Body of pancreas (tissue), 4 donors: ENCODE results near the gene PPAN. TPM values are rescaled to one million over a fixed set of nuclear protein-coding genes. Genes with fewer than 3 reads are reported as not detected.

Source experiments
- ATAC-seq: fragments of 150-250 bp; one replicate; pipeline ENCODE4 v1.9.1; 2016
- DNase-seq, 4 donors: peaks; one replicate each; pipeline ENCODE4 v3.0.0-alpha.2; 2019
- H3K27ac ChIP-seq, 4 donors: fragments of 200-600 bp; sonication (generic); 1 replicate in 3 of 4; 2 replicates in 1 of 4; pipeline versions ENCODE4 v1.5.1 to v1.6.1; 2016 to 2019; ENCODE audit warnings: mild to moderate bottlenecking in 1 of 4, mixed read lengths in 1 of 4, moderate library complexity in 1 of 4
- H3K27me3 ChIP-seq, 2 donors: fragments of 200-600 bp; sonication (generic); one replicate each; pipeline ENCODE4 v1.6.0; 2016; ENCODE audit warnings: mild to moderate bottlenecking in 1 of 2
- H3K36me3 ChIP-seq, 2 donors: fragments of 200-600 bp; sonication (generic); replicated peaks in 1 of 2; 2 replicates each; pipeline ENCODE4 v1.5.1; 2016; ENCODE audit warnings: low read depth in 2 of 2; ENCODE audit not compliant: insufficient read depth in 1 of 2
- H3K4me1 ChIP-seq: fragments of 200-600 bp; sonication (generic); one replicate; pipeline ENCODE4 v1.6.0; 2016
- H3K4me3 ChIP-seq, 2 donors: fragments of 200-600 bp; sonication (generic); 1 replicate in 1 of 2; 2 replicates in 1 of 2; pipeline ENCODE4 v1.5.1; 2016 to 2019
- H3K9me3 ChIP-seq, 3 donors: fragments of 200-600 bp; sonication (generic); 1 replicate in 2 of 3; 2 replicates in 1 of 3; pipeline ENCODE4 v1.5.1; 2016
- POLR2A ChIP-seq, 3 donors: fragments of 450-650 bp; IDR thresholded peaks; one replicate each; pipeline ENCODE4 v1.6.1; 2016; ENCODE audit warnings: antibody characterized with exemption in 3 of 3, mild to moderate bottlenecking in 2 of 3
- WGBS, 2 donors: methylation state at CpG; one replicate each; pipeline ENCODE4 v1.1.5; 2017; 5-methylcytosine and 5-hydroxymethylcytosine counted together
- intact Hi-C: fragments of 100-400 bp; cut with DNase I; formaldehyde crosslinking; loops from one replicate; pipeline ENCODE4 v1.15.1; 2023
- total RNA-seq, 2 donors: library from RNA; depleted of rRNA; stranded (reverse); fragments of >200 nt; gene quantifications; one replicate each; pipeline ENCODE4 v1.1.0, GENCODE V29; 2016
- TF ChIP-seq, protein P1 (sequence below), 7 experiments: fragments of 450-650 bp in 4 of 7; fragments of 200-600 bp in 3 of 7; sonication (generic) in 3 of 7; IDR thresholded peaks; one replicate each; pipeline ENCODE4 v1.5.1; 2016 to 2019; ENCODE audit warnings: antibody characterized with exemption in 7 of 7

The PPAN gene
- total RNA-seq, 2 donors from 2014 or later, result 11.5 to 14.0 TPM

DNA sequence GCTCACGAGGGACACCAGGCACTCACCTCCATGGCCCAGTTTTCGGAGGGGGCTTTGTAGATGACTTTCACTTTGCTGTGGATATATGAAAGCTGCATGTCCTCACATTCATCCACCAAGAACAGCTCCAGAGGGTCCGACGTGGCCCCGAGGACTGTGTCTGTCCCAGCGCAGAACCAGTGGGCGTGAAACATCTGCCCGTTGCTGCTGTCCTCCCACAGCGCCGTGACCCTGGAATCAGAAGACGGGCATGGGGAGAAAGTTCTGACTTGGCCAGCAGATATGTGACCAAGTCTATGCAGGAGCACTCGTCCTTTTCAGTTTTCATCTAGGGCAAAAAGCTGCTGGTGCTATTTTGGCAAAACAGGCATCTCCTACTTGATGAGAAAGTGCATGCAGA lies 43.3 kb downstream of the PPAN start:
- H3K9me3 ChIP-seq, result no peaks in the 10 kb centered on the region
- TF ChIP-seq, protein P1, sequence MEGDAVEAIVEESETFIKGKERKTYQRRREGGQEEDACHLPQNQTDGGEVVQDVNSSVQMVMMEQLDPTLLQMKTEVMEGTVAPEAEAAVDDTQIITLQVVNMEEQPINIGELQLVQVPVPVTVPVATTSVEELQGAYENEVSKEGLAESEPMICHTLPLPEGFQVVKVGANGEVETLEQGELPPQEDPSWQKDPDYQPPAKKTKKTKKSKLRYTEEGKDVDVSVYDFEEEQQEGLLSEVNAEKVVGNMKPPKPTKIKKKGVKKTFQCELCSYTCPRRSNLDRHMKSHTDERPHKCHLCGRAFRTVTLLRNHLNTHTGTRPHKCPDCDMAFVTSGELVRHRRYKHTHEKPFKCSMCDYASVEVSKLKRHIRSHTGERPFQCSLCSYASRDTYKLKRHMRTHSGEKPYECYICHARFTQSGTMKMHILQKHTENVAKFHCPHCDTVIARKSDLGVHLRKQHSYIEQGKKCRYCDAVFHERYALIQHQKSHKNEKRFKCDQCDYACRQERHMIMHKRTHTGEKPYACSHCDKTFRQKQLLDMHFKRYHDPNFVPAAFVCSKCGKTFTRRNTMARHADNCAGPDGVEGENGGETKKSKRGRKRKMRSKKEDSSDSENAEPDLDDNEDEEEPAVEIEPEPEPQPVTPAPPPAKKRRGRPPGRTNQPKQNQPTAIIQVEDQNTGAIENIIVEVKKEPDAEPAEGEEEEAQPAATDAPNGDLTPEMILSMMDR (IDR thresholded peaks at IDR 0.05), result no peak
- TF ChIP-seq POLR2A (IDR thresholded peaks at IDR 0.05), result no peak
- intact Hi-C loops, result no loop called here
- no peak overlapping the region for H3K27ac ChIP-seq
- no peaks in the 10 kb centered on the region for H3K27me3 ChIP-seq
- ATAC-seq (no peak), DNase-seq (no peak)
- no peaks in the 10 kb centered on the region for H3K4me1 ChIP-seq
- no peak overlapping the region for H3K4me3 ChIP-seq
- WGBS, 2 donors, result 94 to 95% methylated on average over 12 of the region's 12 CpGs
- peaks cover 0 to 31% of the 10 kb centered on the region in 2 donors for H3K36me3 ChIP-seq

GRCh38 chr19:10151521-10151920 lies 45.4 kb downstream of the PPAN start:
- intact Hi-C loops, result no loop called here
- no peaks in the 10 kb centered on the region for H3K27me3 ChIP-seq
- no peaks in the 10 kb centered on the region for H3K9me3 ChIP-seq
- no peak overlapping the region for H3K4me3 ChIP-seq
- no peak overlapping the region for H3K27ac ChIP-seq
- peaks cover 0 to 34% of the 10 kb centered on the region in 2 donors for H3K36me3 ChIP-seq
- TF ChIP-seq, protein P1 (IDR thresholded peaks at IDR 0.05), result no peak
- no peak for TF ChIP-seq POLR2A (IDR thresholded peaks at IDR 0.05)
- no peak for ATAC-seq
- no peaks in the 10 kb centered on the region for H3K4me1 ChIP-seq
- no peak for DNase-seq
- WGBS, 2 donors, result 78 to 86% methylated on average over 5 of the region's 5 CpGs

DNA sequence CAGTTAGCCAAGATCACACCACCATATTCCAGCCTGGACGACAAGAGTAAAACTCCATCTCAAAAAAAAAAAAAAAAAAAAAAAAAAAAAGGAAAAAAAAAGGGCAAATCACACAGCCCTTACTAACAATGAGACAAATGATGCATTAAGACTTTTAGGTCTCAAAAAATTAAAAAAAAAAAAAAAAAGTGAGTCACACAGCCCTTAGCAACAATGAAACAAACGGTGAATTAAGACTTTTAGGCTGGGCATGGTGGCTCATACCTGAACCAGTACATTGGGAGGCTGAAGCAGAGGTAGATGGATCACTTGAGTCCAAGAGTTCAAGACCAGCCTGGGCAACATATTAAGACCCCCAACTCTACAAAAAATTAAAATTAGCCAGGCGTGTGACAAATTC lies 45.9 kb downstream of the PPAN start:
- no peak for DNase-seq
- WGBS, 2 donors, result 93 to 98% methylated on average over 3 of the region's 3 CpGs
- no peaks in the 10 kb centered on the region for H3K27me3 ChIP-seq
- no peak for TF ChIP-seq POLR2A (IDR thresholded peaks at IDR 0.05)
- TF ChIP-seq, protein P1 (IDR thresholded peaks at IDR 0.05), result no peak
- H3K9me3 ChIP-seq, result no peaks in the 10 kb centered on the region
- no peak overlapping the region for H3K27ac ChIP-seq
- no peak overlapping the region for H3K4me3 ChIP-seq
- ATAC-seq, result no peak
- H3K4me1 ChIP-seq, result no peaks in the 10 kb centered on the region
- H3K36me3 ChIP-seq, result peaks cover 0 to 34% of the 10 kb centered on the region in 2 donors
- intact Hi-C loops, result no loop called here

DNA sequence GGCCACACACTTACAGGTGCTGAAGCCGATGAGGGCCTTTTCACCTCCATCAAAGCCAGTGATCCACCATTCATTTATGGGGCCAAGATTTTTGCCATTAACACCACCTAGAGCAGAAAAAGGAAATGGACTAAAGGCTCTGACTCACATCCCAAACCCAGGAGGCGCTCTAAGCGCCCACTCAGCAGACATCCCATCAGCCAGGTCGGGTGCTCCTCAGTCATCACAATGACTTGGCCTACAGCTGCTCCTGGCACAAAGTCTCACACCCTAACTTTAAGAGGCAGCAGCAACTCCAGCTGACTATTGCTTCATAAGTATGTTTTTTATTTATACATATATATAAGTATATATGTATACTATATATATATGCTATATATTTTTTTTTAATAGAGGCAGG lies 49.7 kb downstream of the PPAN start:
- Histone ChIP-seq H3K36me3 (peaks cover 9 to 34% of the 10 kb centered on the region in 2 donors), H3K4me3 (no peak overlapping the region), H3K9me3 (no peaks in the 10 kb centered on the region), H3K4me1 (no peaks in the 10 kb centered on the region), H3K27me3 (no peaks in the 10 kb centered on the region), H3K27ac (no peak overlapping the region)
- intact Hi-C loops, result no loop called here
- WGBS, 2 donors, result 91 to 93% methylated on average over 4 of the region's 4 CpGs
- DNase-seq, result no peak
- TF ChIP-seq, protein P1 (IDR thresholded peaks at IDR 0.05), result no peak
- no peak for TF ChIP-seq POLR2A (IDR thresholded peaks at IDR 0.05)
- no peak for ATAC-seq

- WGBS, 2 donors, result 89 to 97% methylated on average over 6 to 8 of the region's 8 CpGs
- no peaks in the 10 kb centered on the region for H3K27me3 ChIP-seq
- ATAC-seq, result no peak
- H3K4me3 ChIP-seq, result no peak overlapping the region
- H3K27ac ChIP-seq, result no peak overlapping the region
- DNase-seq, result no peak
- TF ChIP-seq, protein P1 (IDR thresholded peaks at IDR 0.05), result no peak
- no peak for TF ChIP-seq POLR2A (IDR thresholded peaks at IDR 0.05)
- no peaks in the 10 kb centered on the region for H3K4me1 ChIP-seq
- intact Hi-C loops, result no loop called here
- peaks cover 9 to 28% of the 10 kb centered on the region in 2 donors for H3K36me3 ChIP-seq
- no peaks in the 10 kb centered on the region for H3K9me3 ChIP-seq
Observed at GRCh38 chr19:10158071-10158470, 51.9 kb downstream of the PPAN start.
